LoVo (cell line): Measurements from ENCODE around the gene TMPO.
"Not testable (repeated sequence)": the region's sequence is repeated elsewhere in the genome, so short reads cannot be mapped to it uniquely, and the experiment has no call there.

Experiments
- DNase-seq: peaks from one replicate; pipeline ENCODE4 v3.0.0-alpha.2; 2016; ENCODE audit warnings: low spot score

The TMPO gene

DNA sequence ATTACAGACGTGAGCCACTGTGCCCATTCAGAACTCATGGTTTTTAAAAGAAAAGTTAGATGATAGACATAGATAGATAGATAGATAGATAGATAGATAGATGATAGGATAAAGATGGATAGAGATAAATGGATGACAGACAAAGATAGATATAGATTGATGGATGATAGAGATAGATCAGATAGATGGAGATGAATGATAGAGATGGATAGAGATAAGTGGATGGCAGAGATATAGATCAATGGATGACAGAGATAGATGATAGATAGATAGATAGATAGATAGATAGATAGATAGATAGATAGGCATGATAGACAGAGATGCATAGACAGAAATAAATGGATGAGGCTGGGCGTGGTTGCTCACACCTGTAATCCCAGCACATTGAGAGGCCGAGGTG is 64.4 kb downstream of the TMPO start:
- DNase-seq, result no peak

DNA sequence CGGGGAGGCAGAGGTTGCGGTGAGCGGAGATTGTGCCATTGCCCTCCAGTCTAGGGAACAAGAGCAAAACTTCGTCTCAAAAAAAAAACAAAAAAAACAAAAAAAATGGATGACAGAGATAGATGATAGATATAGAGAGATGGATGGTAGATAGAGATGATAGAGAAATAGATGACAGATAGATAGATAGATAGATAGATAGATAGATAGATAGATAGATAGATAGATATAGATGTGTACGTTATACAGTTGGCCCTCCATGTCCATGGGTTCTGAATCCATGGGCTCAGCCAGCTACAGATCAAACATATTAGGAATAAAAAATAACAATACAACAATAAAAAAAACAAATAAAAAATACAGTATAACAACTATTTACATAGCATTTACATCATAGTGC is 65.3 kb downstream of the TMPO start:
- no peak for DNase-seq

DNA sequence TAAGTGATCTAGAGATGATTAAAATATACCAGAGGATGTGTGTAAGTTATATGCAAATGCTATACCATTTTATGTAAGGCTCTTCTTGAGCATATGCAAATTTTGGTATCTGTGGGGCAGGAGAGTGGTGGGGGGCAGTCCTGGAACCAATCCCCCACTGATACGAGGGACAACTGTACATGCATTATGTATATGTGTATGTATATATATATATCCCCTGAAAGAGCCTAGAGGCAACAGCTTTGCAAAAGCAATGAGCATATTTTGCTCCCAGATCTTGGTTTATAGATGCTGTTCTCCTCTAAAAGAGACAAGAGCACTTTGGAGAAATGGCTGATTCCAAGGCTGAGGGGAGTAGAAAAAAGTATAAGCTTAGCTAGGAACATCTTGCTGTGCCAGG is 65.7 kb downstream of the TMPO start:
- DNase-seq, result no peak

DNA sequence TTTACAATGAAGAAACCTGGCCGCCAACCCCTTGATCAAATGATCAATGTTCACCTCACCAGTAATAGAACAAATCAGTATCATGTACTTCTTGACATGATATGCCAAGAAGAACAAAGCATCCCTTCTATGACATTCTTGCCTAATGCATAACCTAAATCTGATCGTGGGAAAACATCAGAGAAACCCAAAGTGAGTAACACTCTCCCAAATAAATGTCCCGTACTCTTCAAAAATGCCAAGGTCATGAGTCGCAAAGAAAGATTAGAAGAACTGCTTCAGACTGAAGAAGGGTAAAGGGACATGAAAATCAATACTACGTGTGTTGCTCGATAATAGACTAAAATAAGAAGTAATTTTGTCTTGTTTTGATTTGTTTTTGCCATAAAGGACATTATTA is 66.7 kb downstream of the TMPO start:
- DNase-seq, result no peak

DNA sequence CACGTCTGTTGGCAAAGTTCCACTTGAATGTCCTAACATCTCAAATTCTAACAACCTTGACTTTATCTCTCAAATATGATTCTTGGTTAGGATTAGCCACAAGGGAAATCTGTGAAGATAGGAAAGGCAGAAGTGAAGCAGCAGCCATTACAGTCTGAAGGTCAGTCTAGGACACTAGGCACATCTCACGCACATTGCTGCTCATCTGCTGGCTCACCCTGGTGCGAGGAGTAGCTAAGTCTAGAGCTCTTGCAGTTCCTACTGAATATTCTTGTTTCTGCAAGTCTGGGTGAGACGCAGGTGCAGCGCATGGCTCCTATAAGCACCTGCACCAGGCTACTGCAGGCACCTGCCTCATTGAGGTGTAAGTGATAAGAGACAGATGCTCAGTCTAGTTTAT is 71.7 kb downstream of the TMPO start:
- DNase-seq, result no peak

DNA sequence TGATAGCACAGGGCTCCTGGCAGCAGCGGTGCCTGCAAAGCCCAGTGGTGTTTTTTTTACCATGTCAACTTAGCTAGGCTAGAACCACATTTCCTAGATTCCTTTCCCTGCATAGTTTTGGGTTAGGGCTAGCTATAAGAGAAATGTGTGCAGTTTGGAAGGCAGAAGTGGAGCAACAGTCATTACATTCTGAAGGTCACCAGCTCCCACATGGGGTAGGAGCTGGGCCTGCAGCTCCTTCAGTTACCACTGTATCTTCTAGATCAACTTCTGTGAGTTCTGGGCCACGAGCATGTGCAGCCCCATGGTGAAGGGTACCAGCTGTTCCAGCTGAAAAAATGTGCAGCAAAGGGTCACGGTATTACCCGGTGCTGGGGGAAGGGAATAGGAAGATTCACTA is 75.8 kb downstream of the TMPO start:
- DNase-seq, result no peak

DNA sequence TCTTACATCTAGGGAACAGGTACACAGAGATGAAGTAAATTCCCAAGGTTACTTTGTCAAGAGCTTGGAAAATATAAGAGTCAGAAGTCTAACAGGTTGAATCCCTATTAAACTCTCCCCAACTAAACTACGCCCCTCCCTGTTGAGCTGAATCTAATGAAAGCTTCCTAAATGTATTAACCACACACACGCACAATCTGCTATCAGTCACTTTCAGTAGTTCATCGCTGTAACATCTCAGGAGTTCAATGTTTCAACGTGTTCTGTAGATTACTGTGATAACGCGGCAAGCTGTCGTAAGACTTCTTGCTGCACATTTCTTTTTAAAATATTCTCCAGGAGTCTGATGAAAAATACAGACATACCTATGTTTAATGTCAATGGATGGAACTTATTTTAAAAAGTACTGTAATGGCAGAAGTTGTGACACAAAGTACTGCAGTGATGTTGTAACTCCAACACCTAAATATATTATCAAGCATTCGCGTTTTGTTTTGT is 77.5 kb downstream of the TMPO start:
- DNase-seq, result peak; percentile 31

DNA sequence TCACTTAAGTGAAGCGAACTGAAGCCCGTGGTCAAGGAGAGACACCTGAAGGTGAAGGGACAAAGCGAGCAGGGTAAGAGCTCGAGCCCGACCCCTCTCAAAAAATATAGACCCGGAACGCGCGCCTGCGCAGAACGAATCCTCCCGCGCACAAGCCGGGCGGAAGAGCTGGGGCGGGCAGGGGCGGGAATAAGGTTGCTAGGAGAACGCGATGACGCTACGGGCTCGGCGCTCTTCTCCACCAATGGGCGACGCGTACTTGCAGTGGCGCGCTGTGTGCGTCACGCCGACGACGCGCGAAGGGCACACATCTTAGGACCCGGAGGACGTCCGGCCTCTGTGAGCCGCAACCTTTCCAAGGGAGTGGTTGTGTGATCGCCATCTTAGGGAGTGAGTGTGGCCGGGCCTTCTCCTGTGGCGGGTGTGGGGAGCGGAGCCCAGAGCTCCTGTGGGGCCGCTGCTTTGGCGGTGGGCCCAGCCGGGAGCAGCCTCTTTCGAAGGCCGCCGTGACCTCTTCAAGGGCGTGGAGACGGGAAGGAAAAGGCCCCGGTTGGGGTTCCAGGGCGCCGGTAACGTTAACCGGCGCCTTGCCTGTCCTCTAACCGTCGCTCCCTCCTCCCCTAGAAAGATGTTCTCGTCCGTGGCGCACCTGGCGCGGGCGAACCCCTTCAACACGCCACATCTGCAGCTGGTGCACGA is 78.1 kb downstream of the TMPO start, which contains the start of gene SLC25A3:
Gene SLC25A3 (plus strand): TSS at position 336 of the 699 bp plus-strand sequence. CDS start 293 bp downstream, at position 629.
- DNase-seq, result peak; percentile 100

DNA sequence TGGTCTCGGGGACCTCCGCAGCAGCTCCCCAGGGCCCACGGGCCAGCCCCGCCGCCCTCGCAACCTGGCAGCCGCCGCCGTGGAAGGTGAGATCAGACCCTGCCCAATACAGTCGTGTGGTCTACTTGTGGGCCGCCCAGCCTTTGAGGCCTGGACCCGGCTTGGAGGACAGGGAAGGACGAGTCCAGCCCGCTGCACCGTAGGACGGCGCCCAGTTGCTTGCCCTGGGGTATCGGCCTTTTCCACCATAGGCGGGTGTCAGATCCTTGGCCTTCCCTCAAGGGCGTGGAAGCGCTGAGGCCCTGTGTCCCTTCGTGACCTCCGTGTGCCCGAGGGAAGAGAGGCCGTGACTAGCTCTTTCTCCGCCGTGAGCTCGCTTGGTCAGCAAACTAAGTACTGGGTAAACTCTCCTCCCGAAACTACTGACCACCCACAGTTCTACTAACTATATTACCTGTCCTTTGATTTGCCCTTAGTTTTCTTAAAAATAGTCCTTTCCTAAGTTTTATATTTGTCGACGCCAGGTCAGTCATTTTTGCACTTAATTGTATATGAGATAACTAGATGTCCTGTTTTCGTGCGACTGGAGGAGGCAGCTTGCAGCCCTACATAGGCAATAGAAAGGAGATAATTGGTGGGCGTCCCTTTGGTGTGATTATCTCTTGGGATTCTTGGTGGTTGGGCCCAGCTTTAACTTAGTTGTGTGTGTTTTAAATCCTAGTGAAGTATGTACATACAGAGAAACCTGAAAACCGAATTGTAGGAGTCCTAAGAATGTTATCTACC is 78.9 kb downstream of the TMPO start:
- peak; percentile 32 for DNase-seq

DNA sequence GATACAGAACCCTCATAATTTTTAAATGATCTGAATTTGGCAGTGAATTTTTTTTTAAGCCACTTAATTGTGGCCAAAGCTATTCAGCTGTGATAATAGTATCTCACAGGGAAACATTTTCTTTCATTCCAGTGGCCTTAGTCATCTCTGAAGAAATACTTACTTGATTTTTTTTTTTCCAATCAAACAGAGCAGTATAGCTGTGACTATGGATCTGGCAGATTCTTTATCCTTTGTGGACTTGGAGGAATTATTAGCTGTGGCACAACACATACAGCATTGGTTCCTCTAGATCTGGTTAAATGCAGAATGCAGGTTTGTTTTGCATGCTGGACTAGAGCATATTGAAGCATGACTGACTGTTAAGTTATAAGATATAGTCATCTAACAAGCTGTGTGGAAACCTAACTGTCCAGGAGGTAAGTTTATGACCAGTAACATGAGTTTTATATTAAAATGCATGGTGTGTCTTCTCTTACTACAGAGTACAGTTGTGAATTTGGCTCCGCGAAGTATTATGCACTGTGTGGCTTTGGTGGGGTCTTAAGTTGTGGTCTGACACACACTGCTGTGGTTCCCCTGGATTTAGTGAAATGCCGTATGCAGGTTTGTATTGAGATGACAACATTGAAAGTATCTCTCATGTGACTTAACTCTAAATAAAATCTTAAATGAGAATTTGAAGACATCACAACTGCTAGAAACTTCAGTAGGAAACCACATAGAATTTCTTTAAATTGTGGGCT is 80.0 kb downstream of the TMPO start:
- peak; percentile 64 for DNase-seq

DNA sequence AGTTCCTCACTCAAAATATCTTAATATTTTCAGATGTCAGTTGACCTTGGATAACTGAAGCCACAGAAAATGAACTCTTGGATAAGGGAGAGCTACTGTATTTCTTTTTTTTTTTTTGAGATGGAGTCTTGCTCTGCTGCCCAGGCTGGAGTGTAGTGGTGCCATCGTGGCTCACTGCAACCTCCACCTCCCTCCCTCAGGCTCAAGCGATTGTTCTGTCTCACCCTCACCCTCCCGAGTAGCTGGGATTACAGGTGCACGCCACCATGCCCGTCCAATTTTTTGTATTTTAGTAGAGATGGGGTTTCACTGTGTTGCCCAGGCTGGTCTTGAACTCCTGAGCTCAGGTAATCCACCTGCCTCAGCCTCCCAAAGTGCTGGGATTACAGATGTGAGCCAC is 81.9 kb downstream of the TMPO start:
- not testable (repeated sequence) for DNase-seq
